CD4-positive, alpha-beta memory T cell (primary cell): ENCODE data around the gene MPI. TPM values are rescaled to one million over a fixed set of nuclear protein-coding genes. Genes with fewer than 3 reads are reported as not detected.
"Not testable (repeated sequence)": the region's sequence is repeated elsewhere in the genome, so short reads cannot be mapped to it uniquely, and the experiment has no call there.

Experiments used
- CTCF ChIA-PET: fragments of 350-600 bp; sonication (Branson Sonifier 250); formaldehyde crosslinking; loops from one replicate; lab custom pipeline; 2021; ENCODE audit warnings: inconsistent platforms; ENCODE audit not compliant: partially characterized antibody; lab: Charles Lee
- POLR2A ChIA-PET: fragments of 350-600 bp; sonication (Branson Sonifier 250); formaldehyde crosslinking; loops from one replicate; lab custom pipeline; 2021; ENCODE audit not compliant: partially characterized antibody; lab: Charles Lee
- DNase-seq, 5 donors: peaks; one replicate each; pipeline versions ENCODE4 v3.0.0 to v3.0.0-alpha.2; 2020 to 2022; ENCODE audit warnings: mixed read lengths in 1 of 5
- H3K27ac ChIP-seq: one replicate; pipeline ENCODE4 v1.7.0; 2013; ENCODE audit warnings: low read depth, low read length
- H3K27me3 ChIP-seq: 2 replicates; pipeline ENCODE4 v1.7.0; 2013; ENCODE audit warnings: mild to moderate bottlenecking, low read length, moderate library complexity; ENCODE audit not compliant: insufficient read depth
- H3K36me3 ChIP-seq: 2 replicates; pipeline ENCODE4 v1.7.0; 2013; ENCODE audit warnings: mild to moderate bottlenecking, low read length, moderate library complexity; ENCODE audit not compliant: insufficient read depth
- H3K4me1 ChIP-seq: 2 replicates; pipeline ENCODE4 v1.7.0; 2013; ENCODE audit warnings: mild to moderate bottlenecking, low read length, moderate library complexity; ENCODE audit not compliant: insufficient read depth
- H3K4me3 ChIP-seq, 2 donors: one replicate each; pipeline ENCODE4 v1.7.0; 2013; ENCODE audit warnings: low read length in 2 of 2, mild to moderate bottlenecking in 1 of 2
- H3K9me3 ChIP-seq, 2 donors: one replicate each; pipeline ENCODE4 v1.7.0; 2013; ENCODE audit warnings: low read length in 2 of 2, control low read depth in 1 of 2; ENCODE audit not compliant: control insufficient read depth in 1 of 2
- H3K27ac Mint-ChIP-seq, 7 donors: one replicate each; pipeline ENCODE4 v1.8.0; 2020 to 2021; ENCODE audit warnings: mixed read lengths in 7 of 7, mild to moderate bottlenecking in 6 of 7, inconsistent platforms in 3 of 7, moderate library complexity in 3 of 7
- H3K27me3 Mint-ChIP-seq, 2 donors: one replicate each; pipeline ENCODE4 v1.8.0; 2020 to 2021; ENCODE audit warnings: mixed read lengths in 2 of 2
- H3K36me3 Mint-ChIP-seq, 2 donors: one replicate each; pipeline ENCODE4 v1.8.0; 2020 to 2021; ENCODE audit warnings: mixed read lengths in 2 of 2, inconsistent platforms in 1 of 2, mild to moderate bottlenecking in 1 of 2
- H3K4me1 Mint-ChIP-seq, 4 donors: one replicate each; pipeline ENCODE4 v1.8.0; 2020 to 2021; ENCODE audit warnings: mixed read lengths in 4 of 4, mild to moderate bottlenecking in 1 of 4
- H3K4me3 Mint-ChIP-seq, 8 donors: one replicate each; pipeline ENCODE4 v1.8.0; 2020 to 2021; ENCODE audit warnings: mixed read lengths in 8 of 8, mild to moderate bottlenecking in 7 of 8, moderate library complexity in 6 of 8, inconsistent platforms in 3 of 8
- H3K9me3 Mint-ChIP-seq, 8 donors: one replicate each; pipeline ENCODE4 v1.8.0; 2020 to 2021; ENCODE audit warnings: mixed read lengths in 8 of 8, mild to moderate bottlenecking in 5 of 8, inconsistent platforms in 3 of 8, moderate library complexity in 1 of 8
- intact Hi-C: fragments of 100-400 bp; cut with micrococcal nuclease; formaldehyde crosslinking; loops from one replicate; pipeline ENCODE4 v1.15.1; 2023
- polyA plus RNA-seq, 2 donors: library from polyadenylated mRNA; unstranded; fragments of 300-500 nt; fragmentation: Illumina TruSeq; gene quantifications; one replicate each; pipeline ENCODE4 v1.2.3, GENCODE V29; 2021
- total RNA-seq, 2 experiments: library from RNA; stranded (reverse); gene quantifications; one replicate each; pipeline ENCODE4 v1.2.3, GENCODE V29; 2021

The MPI gene
- total and polyA plus RNA-seq, 4 experiments from 2014 or later: 63.0 to 73.1 (median 68.3) TPM

GRCh38 chr15:74893627-74894026 is 3.8 kb downstream of the MPI start:
- CTCF ChIA-PET: interaction anchor here (0.5 to 3.1 kb wide), 16 partner anchors 8 to 122 kb away, joined by 3 to 18 read pairs (median 3); partner anchors contain the start of gene FAM219B
- POLR2A ChIA-PET: interaction anchor here (0.6 to 10.7 kb wide), 30 partner anchors 10 to 560 kb away, joined by 3 to 155 read pairs (median 4); partner anchors contain the start of genes CLK3, COX5A, CPLX3 and CYP1A1
- Mint-ChIP-seq H3K36me3 (peaks cover 11 to 26% of the 10 kb centered on the region in 2 donors), H3K27me3 (no peaks in the 10 kb centered on the region), H3K4me1 (peaks cover 30 to 54% (median 42%) of the 10 kb centered on the region in 4 donors), H3K9me3 (no peaks in the 10 kb centered on the region), H3K4me3 (peak overlapping the region; percentile 75 to 92 (median 84)), H3K27ac (peak overlapping the region; percentile 80 to 99 (median 98))
- H3K4me1 ChIP-seq: peaks cover 57% of the 10 kb centered on the region
- no peaks in the 10 kb centered on the region for H3K9me3 ChIP-seq
- DNase-seq: peak; percentile 61 to 75 (median 69)
- H3K36me3 ChIP-seq: peaks cover 18% of the 10 kb centered on the region
- peak overlapping the region; percentile 20 to 42 for H3K4me3 ChIP-seq
- H3K27ac ChIP-seq: peak overlapping the region; percentile 39
- intact Hi-C loops: loop anchor here (1.0 to 5.0 kb wide), 2 partner anchors 8 to 44 kb away; partner anchors contain the start of gene COX5A
- H3K27me3 ChIP-seq: no peaks in the 10 kb centered on the region

- peak overlapping the region in 5 of 7 donors; percentile 23 to 99 (median 68) for H3K27ac Mint-ChIP-seq
- H3K4me3 Mint-ChIP-seq, H3K27me3 ChIP-seq, H3K4me3 ChIP-seq, H3K9me3 ChIP-seq, H3K27me3 Mint-ChIP-seq, DNase-seq, H3K9me3 Mint-ChIP-seq: not testable (repeated sequence)
- intact Hi-C loops: loop anchor here (5.0 kb wide), 1 partner anchor 43 kb away; the partner anchor contains the start of gene COX5A
- ChIA-PET POLR2A (interaction anchor here (0.6 to 10.7 kb wide), 16 partner anchors 9 to 279 kb away, joined by 3 to 155 read pairs (median 4); partner anchors contain the start of genes CLK3, COX5A, CPLX3 and FAM219B), CTCF (interaction anchor here (0.7 to 3.1 kb wide), 12 partner anchors 10 to 114 kb away, joined by 3 to 18 read pairs (median 3); partner anchors contain the start of gene FAM219B)
- Histone ChIP-seq H3K4me1 (peaks cover 49% of the 10 kb centered on the region), H3K27ac (peak overlapping the region; percentile 39), H3K36me3 (peaks cover 18% of the 10 kb centered on the region)
- H3K36me3 Mint-ChIP-seq: peaks cover 11 to 33% of the 10 kb centered on the region in 2 donors
- H3K4me1 Mint-ChIP-seq: peaks cover 26 to 47% (median 37%) of the 10 kb centered on the region in 4 donors
Observed at GRCh38 chr15:74894383-74894782, 4.5 kb downstream of the MPI start.

DNA sequence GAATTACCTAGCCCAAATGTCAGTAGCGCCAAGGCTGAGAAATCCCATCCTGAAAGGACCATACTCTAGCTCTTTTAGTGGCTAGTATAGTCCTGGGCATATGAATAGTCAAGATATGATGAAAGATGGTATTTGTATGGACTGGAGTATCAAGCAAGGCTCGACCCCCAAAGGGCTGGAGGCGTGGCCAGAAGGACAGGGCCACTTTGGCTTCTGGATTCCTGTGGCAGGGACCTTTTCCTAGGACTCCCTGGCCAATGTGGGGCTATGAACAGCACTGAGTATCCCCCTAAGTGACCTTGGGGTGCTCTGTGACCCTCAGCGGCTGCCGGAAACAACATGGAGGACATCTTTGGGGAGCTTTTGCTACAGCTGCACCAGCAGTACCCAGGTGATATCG is 6.0 kb downstream of the MPI start:
- ChIA-PET POLR2A (interaction anchor here (1.1 to 10.7 kb wide), 6 partner anchors 8 to 108 kb away, joined by 3 to 155 read pairs (median 8); partner anchors contain the start of genes FAM219B and ULK3), CTCF (interaction anchor here (1.3 to 3.1 kb wide), 5 partner anchors 10 to 261 kb away, joined by 3 to 18 read pairs (median 8); partner anchors contain the start of genes FAM219B and ULK3)
- peaks cover 17 to 32% of the 10 kb centered on the region in 2 donors for H3K36me3 Mint-ChIP-seq
- no peaks in the 10 kb centered on the region for H3K27me3 ChIP-seq
- H3K4me3 Mint-ChIP-seq: no peak overlapping the region
- H3K27ac ChIP-seq: no peak overlapping the region
- intact Hi-C loops: no loop called here
- H3K9me3 ChIP-seq: no peaks in the 10 kb centered on the region
- peak overlapping the region in 6 of 7 donors; percentile 35 to 72 (median 55) for H3K27ac Mint-ChIP-seq
- no peaks in the 10 kb centered on the region for H3K9me3 Mint-ChIP-seq
- no peaks in the 10 kb centered on the region for H3K27me3 Mint-ChIP-seq
- no peak for DNase-seq
- peaks cover 17 to 37% (median 29%) of the 10 kb centered on the region in 4 donors for H3K4me1 Mint-ChIP-seq
- no peak overlapping the region for H3K4me3 ChIP-seq
- H3K36me3 ChIP-seq: peaks cover 28% of the 10 kb centered on the region
- H3K4me1 ChIP-seq: peaks cover 46% of the 10 kb centered on the region

DNA sequence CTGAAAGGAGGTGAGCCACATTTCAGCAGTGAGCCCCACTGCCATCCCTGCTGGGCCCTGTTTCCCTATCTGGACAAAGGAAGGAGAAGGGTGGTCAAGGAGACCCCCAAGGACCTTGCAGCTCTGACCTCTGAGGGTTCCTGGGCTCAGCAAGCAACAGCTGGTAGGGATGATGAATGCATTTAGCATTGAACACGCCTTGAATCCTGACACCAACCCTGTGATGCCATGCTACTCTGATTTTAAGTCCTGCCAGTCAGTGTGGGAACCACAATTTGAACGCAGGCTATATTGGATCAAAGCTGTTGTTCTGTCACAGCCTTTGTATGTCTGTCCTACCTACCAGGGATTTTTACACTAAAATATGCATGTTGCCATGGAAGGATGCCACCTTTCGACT is 6.5 kb downstream of the MPI start:
- ChIA-PET CTCF (interaction anchor here (1.0 to 3.1 kb wide), 8 partner anchors 10 to 262 kb away, joined by 3 to 18 read pairs (median 6); partner anchors contain the start of genes FAM219B and ULK3), POLR2A (interaction anchor here (1.0 to 10.7 kb wide), 8 partner anchors 7 to 280 kb away, joined by 3 to 155 read pairs (median 6); partner anchors contain the start of genes FAM219B and ULK3)
- Histone ChIP-seq H3K4me3 (no peak overlapping the region), H3K36me3 (peaks cover 33% of the 10 kb centered on the region), H3K4me1 (peaks cover 46% of the 10 kb centered on the region), H3K9me3 (no peaks in the 10 kb centered on the region), H3K27ac (no peak overlapping the region), H3K27me3 (no peaks in the 10 kb centered on the region)
- DNase-seq: no peak
- Mint-ChIP-seq H3K9me3 (no peaks in the 10 kb centered on the region), H3K4me1 (peaks cover 15 to 37% (median 28%) of the 10 kb centered on the region in 4 donors), H3K27ac (peak overlapping the region in 5 of 7 donors; percentile 15 to 50 (median 48)), H3K27me3 (no peaks in the 10 kb centered on the region), H3K4me3 (no peak overlapping the region), H3K36me3 (peaks cover 18 to 32% of the 10 kb centered on the region in 2 donors)
- intact Hi-C loops: no loop called here

GRCh38 chr15:74897300-74897701 is 7.5 kb downstream of the MPI start:
- Histone ChIP-seq H3K4me1 (peaks cover 49% of the 10 kb centered on the region), H3K4me3 (no peak overlapping the region), H3K36me3 (peaks cover 42% of the 10 kb centered on the region), H3K27ac (peak overlapping the region; percentile 8), H3K27me3 (no peaks in the 10 kb centered on the region), H3K9me3 (no peaks in the 10 kb centered on the region)
- ChIA-PET CTCF (interaction anchor here (0.7 to 2.7 kb wide), 10 partner anchors 9 to 126 kb away, joined by 3 to 8 read pairs (median 4); partner anchors contain the start of genes FAM219B and ULK3), POLR2A (interaction anchor here (1.0 to 10.7 kb wide), 9 partner anchors 6 to 281 kb away, joined by 3 to 155 read pairs (median 6); partner anchors contain the start of genes FAM219B, MPI, SCAMP2 and ULK3)
- no peak for DNase-seq
- Mint-ChIP-seq H3K4me3 (no peak overlapping the region), H3K36me3 (peaks cover 16 to 36% of the 10 kb centered on the region in 2 donors), H3K27me3 (no peaks in the 10 kb centered on the region), H3K27ac (peak overlapping the region in 3 of 7 donors; percentile 60 to 79 (median 65)), H3K9me3 (no peaks in the 10 kb centered on the region), H3K4me1 (peaks cover 22 to 38% (median 33%) of the 10 kb centered on the region in 4 donors)
- intact Hi-C loops: no loop called here

- intact Hi-C loops: loop anchor here (1.0 kb wide), 5 partner anchors 8 to 266 kb away; partner anchors contain the start of gene SCAMP2
- POLR2A ChIA-PET: interaction anchor here (0.5 to 10.8 kb wide), 24 partner anchors 8 to 361 kb away, joined by 3 to 155 read pairs (median 4); partner anchors contain the start of genes COX5A, MPI, SCAMP2 and ULK3
- peaks cover 37% of the 10 kb centered on the region for H3K4me1 ChIP-seq
- Mint-ChIP-seq H3K4me3 (peak overlapping the region in 1 of 8 donors; percentile 35), H3K36me3 (peaks cover 16 to 57% of the 10 kb centered on the region in 2 donors), H3K4me1 (peaks cover 25 to 46% (median 39%) of the 10 kb centered on the region in 4 donors), H3K9me3 (no peaks in the 10 kb centered on the region), H3K27me3 (no peaks in the 10 kb centered on the region), H3K27ac (peak overlapping the region; percentile 55 to 91 (median 75))
- no peaks in the 10 kb centered on the region for H3K9me3 ChIP-seq
- H3K36me3 ChIP-seq: peaks cover 51% of the 10 kb centered on the region
- peak overlapping the region; percentile 39 for H3K27ac ChIP-seq
- H3K27me3 ChIP-seq: no peaks in the 10 kb centered on the region
- DNase-seq: peak; percentile 53 to 73 (median 70)
- CTCF ChIA-PET: interaction anchor here (0.6 to 10.4 kb wide), 52 partner anchors 8 to 269 kb away, joined by 3 to 136 read pairs (median 7); partner anchors contain the start of genes COX5A, CPLX3, CSK and MPI
- no peak overlapping the region for H3K4me3 ChIP-seq
Observed at GRCh38 chr15:74901612-74902063, 11.8 kb downstream of the MPI start.
